Measurements from ENCODE around the gene GRIA1.
"Not testable (repeated sequence)": the region's sequence is repeated elsewhere in the genome, so short reads cannot be mapped to it uniquely, and the experiment has no call there.

GRIA1 gene

DNA sequence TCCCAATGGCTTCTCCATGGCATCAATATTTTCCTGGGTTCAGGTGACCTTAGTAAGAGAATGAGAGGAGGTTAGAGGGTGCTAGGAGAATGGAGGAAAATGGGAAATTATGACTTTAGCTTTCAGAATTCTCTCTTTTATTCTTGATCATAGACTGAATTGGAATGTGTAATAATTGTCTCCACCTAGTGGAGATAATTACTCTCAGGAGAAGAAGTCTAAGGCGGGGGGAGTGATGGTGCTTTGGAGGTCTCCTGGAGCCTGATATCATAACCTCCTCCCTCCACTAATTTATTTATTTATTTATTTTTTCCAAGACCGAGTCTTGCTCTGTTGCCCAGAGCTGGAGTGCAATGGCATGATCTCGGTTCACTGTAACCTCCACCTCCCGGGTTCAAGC lies 221.3 kb downstream of the GRIA1 start:
- in situ Hi-C loops (cut with MboI; ENCODE audit: low sequenced_read_pairs): no loop called here

DNA sequence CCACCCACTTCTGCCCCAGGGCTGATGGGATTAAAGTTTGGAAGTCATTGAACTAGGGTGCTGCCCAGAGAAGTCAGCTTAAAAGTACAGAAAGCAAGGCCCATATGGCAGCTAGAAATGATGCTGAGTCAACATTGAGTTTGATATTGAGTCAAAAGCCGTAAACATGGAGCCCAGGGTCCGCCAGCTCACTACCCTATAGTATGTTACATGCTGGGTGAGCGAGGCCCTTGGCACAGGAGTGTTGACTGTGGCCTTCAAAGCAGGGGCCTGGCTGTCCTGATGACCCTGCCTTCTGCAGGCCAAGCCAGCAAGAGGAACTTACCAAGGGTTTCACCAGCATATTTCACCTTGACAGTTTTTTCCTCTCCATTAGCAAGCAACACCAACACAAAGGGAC lies 222.5 kb downstream of the GRIA1 start:
- in situ Hi-C loops (cut with MboI; ENCODE audit: low sequenced_read_pairs): no loop called here

DNA sequence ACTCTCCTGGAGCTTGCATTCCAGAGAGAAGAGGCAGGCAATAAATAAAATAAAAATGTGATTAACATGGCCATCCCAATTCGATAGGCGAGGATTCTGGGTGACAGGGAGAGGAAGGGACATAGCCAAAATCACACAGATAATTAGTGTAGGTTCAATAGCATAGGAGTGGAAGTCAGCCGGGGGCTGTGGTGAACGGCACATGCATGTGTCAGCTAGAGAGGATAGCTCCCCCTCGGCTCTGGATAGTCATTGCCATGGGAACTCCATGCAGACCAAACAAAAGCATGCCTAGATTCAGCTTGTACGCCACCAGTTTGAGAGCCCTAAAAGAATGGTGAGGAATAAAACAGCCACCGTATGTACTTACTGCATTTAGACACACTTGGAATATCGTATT lies 223.5 kb downstream of the GRIA1 start:
- in situ Hi-C loops (cut with MboI; ENCODE audit: low sequenced_read_pairs): no loop called here

DNA sequence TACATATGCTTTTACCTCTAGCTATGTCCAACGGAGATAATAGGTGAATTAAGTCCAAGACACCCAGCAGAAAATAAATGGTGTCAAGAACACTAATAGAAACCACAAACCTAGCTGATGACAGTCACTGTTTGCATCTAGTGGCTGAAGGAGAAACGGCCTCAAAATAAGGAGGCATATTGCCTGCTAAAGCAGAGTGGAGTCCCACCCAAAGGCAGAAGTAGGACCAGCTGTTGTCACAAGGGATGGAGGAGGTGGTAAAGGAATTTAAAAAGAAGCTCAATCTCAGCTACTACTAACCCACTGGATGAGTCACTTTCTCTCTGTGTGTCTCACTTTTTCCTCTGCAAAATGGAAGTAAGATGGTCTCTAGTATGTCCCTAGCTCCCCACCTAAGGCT lies 224.3 kb downstream of the GRIA1 start:
- in situ Hi-C loops (cut with MboI; ENCODE audit: low sequenced_read_pairs): no loop called here

DNA sequence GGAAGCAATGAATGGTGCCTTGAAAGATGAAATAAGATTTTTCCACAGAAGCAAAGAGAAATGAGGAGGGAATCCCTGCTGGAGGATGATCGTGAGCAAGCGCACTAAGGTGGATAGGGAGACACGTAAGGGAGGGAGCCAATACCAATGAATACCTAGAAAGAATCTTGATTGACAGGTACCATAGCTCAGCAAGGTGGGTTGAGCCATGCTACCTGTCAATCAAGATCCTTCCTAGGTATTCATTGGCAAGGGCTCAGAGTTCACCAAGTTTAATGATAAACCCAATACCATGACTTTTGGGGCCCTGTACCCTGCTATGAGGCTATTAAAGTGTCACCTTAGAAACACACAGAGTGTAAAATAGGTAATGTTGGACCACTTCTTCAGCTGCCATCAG lies 226.8 kb downstream of the GRIA1 start:
- in situ Hi-C loops (cut with MboI; ENCODE audit: low sequenced_read_pairs): no loop called here

DNA sequence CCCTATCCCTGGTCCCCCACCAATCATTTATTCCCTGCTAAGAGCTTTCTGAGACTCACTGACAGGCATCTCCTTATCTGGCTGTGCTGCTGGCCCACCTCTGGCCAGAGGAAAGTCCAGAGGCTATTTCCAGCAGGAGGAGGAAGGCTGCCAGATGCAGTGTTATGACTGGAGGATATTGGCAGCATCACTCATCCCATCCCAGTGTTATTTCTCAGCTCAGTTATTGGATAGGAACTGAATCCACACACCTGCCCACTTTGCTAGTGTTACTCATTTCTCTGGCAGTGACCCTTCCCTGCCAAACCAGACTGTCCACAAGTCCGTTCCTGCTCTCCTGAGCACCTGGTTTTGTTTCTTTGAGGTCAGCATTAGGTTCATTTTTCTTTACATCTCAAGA lies 228.2 kb downstream of the GRIA1 start:
- in situ Hi-C loops (cut with MboI; ENCODE audit: low sequenced_read_pairs): no loop called here

DNA sequence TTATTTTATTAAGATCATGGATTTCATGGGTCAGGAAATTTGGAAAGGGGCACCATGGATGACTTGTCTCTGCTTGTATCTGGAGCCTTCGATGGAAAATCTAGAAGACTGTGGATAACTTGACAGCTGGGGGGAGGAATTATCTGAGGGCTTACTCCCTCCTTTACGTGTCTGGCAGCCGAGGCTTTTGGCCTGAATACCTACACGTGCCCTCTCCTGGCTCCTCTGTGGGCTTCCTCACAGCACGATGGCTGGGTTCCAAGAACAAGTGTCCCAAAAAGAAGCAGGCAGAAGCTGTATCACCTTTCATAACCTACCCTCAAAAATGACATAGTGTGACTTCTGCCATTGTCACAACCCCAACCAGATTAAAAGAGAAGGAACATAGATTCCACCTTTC lies 228.9 kb downstream of the GRIA1 start:
- in situ Hi-C loops (cut with MboI; ENCODE audit: low sequenced_read_pairs): no loop called here

DNA sequence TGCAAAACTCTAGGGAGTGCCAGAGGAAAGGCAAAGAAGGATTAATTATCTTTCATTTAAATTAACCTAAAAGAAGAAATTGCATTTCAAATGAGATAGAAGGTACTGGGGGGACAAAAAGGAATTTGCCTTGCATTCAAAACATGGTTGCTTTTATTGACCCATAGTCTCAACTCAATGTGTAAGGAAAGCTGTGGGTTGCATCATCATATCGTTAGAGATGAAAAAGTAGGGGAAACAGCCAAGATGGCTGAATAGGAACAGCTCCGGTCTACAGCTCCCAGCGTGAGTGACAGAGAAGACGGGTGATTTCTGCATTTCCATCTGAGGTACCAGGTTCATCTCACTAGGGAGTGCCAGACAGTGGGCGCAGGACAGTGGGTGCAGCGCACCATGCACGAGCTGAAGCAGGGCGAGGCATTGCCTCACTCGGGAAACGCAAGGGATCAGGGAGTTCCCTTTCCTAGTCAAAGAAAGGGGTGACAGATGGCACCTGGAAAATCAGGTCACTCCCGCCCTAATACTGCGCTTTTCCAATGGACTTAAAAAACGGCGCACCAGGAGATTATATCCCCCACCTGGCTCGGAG lies 232.6 kb downstream of the GRIA1 start:
- in situ Hi-C loops (cut with MboI; ENCODE audit: low sequenced_read_pairs): not testable (repeated sequence)

DNA sequence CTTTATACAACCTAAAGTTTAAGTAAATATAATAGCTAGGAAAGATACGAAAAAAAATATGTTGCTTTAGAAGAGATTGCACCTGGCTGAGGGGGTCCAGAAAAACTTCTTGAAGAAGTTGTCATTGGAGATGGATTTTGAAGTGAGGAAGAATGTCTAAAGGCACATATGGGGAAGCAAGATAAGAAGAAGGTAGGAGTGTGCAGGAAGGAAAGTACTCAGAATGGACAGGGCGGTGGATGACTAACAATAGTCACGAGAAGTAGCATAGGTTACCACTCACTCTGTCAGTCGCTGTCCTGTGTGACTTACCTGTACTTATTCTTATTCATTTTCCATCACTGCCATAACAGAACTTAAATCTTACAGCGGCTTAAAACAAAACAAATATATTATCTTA lies 251.6 kb downstream of the GRIA1 start:
- in situ Hi-C loops (cut with MboI; ENCODE audit: low sequenced_read_pairs): no loop called here

DNA sequence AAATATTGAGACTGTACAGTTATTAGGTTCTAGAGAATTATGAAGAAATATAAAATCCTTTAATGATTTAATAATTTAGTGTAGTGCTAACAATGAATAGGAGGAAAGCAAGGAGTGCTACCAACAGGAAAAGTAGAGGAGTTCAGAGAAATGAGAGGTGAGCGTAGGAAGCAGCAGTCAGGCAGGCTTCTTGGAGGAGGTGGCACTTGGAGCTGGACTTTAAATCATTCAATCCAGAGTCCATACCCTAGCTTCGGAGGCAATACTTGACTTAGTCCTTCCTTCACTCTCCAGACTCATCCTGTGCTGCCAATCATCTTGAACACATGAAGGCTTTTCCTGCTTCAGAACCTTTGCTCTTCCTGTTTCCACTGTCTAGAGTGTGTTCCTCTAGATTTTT lies 254.3 kb downstream of the GRIA1 start:
- in situ Hi-C loops (cut with MboI; ENCODE audit: low sequenced_read_pairs): no loop called here

DNA sequence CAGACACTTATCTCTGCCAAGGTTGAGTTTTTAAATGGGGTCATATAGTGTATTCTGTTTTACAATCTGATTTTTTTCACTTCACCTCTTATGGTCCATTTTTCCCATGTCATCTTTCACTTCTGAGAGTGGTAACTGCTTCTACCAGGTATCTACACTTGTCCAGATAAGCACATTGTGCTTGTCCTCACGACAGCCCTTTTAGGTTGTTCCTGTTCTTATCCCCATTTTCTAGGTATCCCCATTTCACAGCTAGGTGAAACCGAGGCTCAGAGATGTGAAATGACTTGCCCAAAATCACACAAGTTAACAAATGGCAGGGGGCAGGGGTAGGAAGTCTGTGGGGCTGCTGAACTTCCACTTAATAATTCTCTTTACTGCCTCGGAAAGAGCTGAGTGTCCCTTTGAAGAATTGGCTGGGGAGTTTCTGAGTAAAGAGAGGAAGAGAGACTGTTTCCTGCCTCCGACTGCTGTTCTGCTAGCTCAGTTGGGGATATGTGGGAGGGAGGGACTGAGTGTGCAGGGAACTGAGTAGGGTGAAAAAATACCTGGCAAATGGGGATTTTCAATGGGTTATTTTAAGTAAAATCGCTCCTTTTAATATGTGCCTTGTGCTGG lies 255.4 kb downstream of the GRIA1 start:
- in situ Hi-C loops (cut with MboI; ENCODE audit: low sequenced_read_pairs): no loop called here

DNA sequence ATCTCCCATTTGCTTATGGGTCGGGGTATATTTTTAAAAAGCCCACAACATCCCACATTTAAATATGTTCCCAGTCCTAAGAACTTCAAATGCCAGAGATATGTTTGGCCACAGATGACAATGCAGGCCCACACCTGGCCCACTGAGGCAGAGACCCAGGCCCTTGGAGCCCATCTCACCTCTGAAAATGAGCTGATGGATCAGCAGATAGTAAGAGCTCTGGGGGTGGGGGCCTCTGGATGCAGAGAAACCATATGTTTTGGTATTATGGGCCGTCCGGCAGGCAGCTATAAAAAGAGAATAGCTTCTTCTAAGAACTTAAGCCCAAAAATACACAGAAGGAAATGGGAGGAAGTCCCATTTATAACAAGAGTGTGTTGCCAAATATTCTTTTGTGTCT lies 256.0 kb downstream of the GRIA1 start:
- in situ Hi-C loops (cut with MboI; ENCODE audit: low sequenced_read_pairs): no loop called here

DNA sequence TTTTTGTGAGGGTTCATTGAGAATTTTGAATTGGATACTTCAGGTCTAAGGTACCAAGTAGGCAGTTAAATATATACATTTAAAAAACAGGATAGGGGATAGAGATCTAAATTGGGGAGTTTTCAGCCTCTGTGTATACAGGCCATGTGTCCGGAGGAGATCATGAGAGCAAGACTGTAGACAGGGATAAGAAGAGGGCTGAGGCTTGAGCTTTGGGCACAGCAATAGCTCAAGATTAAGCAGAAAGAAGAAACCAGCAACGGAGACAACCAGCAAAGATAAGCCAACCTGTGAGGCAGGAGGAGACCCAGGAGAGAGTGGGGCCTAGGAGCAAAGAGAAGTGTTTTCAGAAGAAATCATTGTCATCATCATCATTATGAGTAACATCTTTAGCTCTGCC lies 258.4 kb downstream of the GRIA1 start:
- in situ Hi-C loops (cut with MboI; ENCODE audit: low sequenced_read_pairs): no loop called here

DNA sequence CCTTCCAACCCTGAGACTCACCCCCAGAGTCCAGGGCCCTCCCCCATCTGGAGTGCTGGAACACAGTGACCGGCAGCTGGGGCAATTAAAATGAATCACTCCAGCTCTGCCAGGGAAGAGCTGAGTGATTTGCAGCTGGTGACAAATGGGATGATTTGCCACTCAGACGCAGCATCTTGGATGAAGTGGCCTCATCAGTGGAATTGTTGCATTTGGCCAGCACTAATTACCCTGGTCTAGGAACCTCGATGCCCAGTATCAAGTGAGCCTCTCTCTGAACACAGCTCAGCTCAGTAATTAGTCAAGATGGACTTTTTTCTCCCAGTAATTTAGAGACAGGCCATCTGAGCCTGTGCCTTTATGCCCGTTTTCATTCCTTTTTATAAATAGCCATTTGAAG lies 259.5 kb downstream of the GRIA1 start:
- in situ Hi-C loops (cut with MboI; ENCODE audit: low sequenced_read_pairs): no loop called here

DNA sequence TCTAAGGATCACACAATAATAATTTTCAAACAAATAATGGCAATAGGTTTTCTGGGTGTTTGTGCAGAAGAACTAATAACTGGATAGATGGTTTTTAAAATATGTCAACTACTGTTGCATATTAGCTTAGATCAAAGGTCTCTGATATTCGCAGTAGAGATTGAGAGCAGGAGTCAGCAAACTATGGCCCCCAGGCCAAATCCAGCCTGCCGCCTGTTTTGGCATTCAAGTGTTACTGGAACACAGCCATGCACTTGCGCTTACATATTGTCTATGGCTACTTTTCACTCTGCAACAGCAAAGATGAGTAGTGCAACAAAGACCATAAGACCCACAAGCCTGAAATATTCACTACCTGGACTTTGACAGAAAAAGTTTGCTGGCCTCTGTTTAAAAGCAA lies 260.8 kb downstream of the GRIA1 start:
- in situ Hi-C loops (cut with MboI; ENCODE audit: low sequenced_read_pairs): no loop called here

DNA sequence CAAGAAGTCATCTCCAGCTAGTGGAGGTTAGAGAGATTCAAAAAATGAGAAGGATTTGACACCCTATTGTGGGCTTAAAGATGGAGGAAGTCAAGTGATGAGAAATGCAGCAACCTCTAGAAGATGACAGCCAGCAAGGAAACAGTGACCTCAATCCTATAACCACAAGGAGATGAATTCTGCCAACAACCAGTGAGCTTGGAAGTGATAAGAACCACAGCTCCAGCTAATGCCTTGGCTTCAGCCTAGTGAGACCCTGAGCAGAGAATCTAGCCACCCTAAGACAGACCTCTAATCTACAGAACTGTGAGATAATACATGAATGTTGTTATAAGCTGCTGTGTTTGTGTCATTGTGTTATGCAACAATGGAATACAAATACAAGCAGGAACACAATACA lies 262.4 kb downstream of the GRIA1 start:
- in situ Hi-C loops (cut with MboI; ENCODE audit: low sequenced_read_pairs): no loop called here

DNA sequence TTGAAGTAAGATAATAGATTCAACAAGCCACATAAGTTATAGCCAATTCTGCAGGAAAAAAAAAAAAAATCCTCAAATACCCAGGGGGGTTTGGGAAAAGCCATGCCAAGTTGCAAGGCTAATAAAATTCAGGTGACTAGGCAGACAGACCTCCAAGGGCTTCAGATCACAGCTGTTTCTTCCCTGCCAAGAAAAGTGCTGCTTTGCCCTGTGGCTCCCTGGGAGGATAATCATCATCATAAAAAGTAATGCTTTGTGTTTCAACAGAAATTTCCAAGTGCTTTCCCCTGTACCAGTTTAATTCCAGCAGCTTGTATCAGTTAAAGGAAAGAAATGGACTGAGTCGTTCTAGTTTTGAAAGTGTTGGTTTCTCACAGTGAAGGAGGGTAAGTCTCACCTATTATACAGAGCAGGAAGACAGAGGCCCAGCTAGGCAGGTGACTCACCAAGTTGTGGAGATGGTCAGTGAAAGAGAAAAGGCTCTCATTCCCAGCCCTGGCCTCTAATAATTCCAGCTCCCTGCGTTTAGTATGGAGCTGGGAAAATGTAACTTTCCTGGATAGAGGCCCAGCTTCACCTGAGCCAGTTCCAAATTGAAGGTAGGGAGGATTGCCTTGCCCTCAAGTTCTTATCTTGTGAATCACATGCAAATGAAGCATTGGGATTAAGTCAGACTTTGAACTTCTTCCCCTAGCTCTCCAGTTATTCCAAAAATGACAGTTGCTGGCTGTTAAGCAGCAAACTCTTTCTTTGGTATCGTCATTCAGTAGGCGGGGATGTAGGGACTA lies 263.4 kb downstream of the GRIA1 start:
- in situ Hi-C loops (cut with MboI; ENCODE audit: low sequenced_read_pairs): no loop called here

DNA sequence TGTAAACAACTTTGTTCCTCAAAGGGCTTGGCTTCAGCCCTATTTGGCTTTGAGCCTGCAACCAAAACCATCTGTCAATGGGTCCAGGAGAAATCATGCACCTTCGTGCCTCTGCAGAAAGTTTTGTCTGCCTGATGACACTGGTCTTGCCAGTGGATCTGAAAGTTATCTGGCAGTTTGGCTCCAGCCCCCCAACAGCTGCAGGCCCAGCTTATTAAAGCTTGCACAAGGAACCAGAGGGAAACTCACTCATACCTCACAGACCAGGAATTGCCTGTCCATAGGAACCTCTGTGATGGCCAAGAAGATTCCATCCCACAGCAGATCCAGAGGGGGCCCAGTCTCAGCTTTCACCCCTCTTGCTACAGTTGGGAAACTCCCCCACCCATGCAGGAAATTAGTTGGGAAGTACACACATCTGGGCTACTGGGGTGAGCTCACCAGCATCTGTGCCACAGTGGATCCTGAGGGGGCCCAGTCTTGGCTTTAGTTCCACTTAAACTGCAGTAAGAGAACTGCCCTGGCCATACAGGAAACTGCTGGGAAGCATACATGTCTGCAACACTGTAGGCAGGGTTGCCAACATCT lies 265.5 kb downstream of the GRIA1 start:
- in situ Hi-C loops (cut with MboI; ENCODE audit: low sequenced_read_pairs): no loop called here

DNA sequence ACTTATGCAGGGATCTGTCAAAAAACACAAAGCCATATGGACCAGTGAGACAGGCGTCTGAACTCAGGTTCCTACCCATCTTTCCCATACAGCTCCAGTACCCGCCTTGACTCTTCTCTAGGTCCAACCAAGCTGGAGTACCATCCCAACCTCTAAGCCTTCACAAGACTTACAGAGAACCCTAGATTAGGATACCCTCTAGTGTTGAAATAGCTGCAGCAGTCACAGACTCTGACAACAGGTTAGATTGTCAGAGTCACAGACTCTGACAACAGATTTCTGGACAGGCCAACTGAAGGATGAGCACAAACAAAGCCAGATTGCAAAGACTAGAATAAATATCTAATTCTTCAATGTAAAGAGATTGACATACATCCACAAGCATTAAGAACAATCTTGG lies 266.1 kb downstream of the GRIA1 start:
- in situ Hi-C loops (cut with MboI; ENCODE audit: low sequenced_read_pairs): no loop called here

DNA sequence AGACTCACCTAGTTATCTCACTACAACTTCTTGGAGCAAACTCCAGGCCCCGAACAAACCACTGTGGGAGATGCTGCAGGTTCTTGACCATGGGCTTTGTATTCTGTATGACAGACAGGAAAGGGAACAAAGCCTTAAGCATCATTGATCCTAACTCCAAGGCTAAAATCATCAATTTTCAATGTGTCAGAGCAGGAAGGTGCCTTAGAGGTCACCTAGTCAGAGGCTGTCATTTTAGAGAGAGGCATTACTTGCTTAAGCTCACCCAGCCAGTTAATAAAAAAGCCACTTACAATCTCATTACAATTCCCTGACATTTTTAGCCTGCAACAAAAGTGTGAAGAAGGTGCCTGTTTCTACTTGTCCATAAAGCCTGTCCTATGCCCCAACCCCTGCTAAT lies 275.5 kb downstream of the GRIA1 start:
- in situ Hi-C loops (cut with MboI; ENCODE audit: low sequenced_read_pairs): no loop called here

DNA sequence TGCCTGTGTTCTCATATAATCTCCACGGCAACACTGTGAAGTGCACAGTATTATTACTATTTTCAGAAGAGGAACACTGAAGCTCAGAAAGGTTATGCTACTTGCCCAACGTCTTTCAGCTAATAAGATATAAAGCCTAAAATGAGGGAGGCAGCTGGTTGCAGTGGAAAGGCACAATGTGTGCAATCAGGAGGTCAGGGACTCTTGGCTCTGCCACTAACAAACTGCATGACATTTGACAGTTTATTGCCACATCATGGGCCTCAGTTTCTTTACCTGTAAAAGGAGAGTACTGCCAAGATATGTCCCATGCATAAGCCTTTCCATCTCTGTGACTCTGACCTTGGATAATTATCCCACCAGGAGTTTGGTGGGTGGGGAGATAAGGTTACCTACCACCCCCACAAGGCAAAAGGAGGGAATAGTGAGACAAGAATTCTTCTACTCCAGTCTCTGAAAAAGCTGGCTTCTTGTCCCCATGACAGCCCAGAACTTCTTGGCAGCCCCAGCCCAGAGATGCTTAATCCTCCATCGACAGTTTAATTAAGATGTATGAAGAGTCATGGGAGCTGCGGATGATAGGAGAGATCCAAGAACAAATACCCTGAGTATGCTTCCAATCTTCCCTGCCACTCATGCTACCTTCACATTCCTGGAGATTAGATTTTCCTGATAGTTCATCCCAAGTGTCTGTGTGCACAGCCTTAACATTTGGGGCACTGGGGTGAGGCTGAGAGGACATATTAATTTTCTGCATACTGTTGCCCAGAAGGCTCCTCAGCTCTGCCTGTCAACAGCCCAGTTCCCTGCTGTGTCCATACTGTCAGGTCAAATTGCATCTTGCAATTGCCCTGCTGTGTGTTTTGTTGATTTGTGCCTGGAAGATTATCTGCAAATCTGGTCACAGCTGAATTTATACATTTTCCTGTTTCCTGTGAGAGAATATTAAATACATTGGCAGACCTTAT lies 277.0 kb downstream of the GRIA1 start:
- in situ Hi-C loops (cut with MboI; ENCODE audit: low sequenced_read_pairs): no loop called here
